ACHN (cell line): Measurements from ENCODE around the gene FXYD2.

ENCODE experiments used
- DNase-seq: peaks from one replicate; pipeline ENCODE4 v3.0.0-alpha.2; 2015
- in situ Hi-C: cut with HindIII; loops from 2 replicates; pipeline ENCODE4 v1.10.0; 2017; ENCODE audit warnings: low sequenced_read_pairs, low pct_ligation_motif_present, low pct_unique_long_range_greater_than_20kb

Gene FXYD2

GRCh38 chr11:117860139-117860538 lies 35.6 kb upstream of the FXYD2 start:
- in situ Hi-C loops, result no loop called here
- no peak for DNase-seq

GRCh38 chr11:117859488-117860112 lies 35.1 kb upstream of the FXYD2 start:
- DNase-seq, result no peak
- in situ Hi-C loops, result no loop called here

GRCh38 chr11:117859061-117859460 lies 34.5 kb upstream of the FXYD2 start:
- no peak for DNase-seq
- in situ Hi-C loops, result no loop called here

GRCh38 chr11:117857734-117858414 lies 33.3 kb upstream of the FXYD2 start:
- in situ Hi-C loops, result no loop called here

GRCh38 chr11:117855912-117856651 lies 31.5 kb upstream of the FXYD2 start:
- in situ Hi-C loops, result no loop called here
- no peak for DNase-seq

More at GRCh38 chr11:117857734-117858414, 33.3 kb upstream of the FXYD2 start:
- DNase-seq, result no peak

GRCh38 chr11:117855186-117855845 lies 30.8 kb upstream of the FXYD2 start:
- in situ Hi-C loops, result no loop called here
- DNase-seq, result no peak

GRCh38 chr11:117852309-117852708 lies 27.8 kb upstream of the FXYD2 start:
- in situ Hi-C loops, result no loop called here
- DNase-seq, result no peak

- in situ Hi-C loops, result no loop called here
- DNase-seq, result no peak
Observed at GRCh38 chr11:117851852-117852251, 27.3 kb upstream of the FXYD2 start.

- DNase-seq, result no peak
- in situ Hi-C loops, result no loop called here
Observed at GRCh38 chr11:117851106-117851505, 26.6 kb upstream of the FXYD2 start.

GRCh38 chr11:117849781-117850414 lies 25.4 kb upstream of the FXYD2 start:
- in situ Hi-C loops, result no loop called here
- DNase-seq, result no peak

GRCh38 chr11:117843666-117844484 lies 19.3 kb upstream of the FXYD2 start:
- peak; percentile 61 for DNase-seq
- in situ Hi-C loops, result no loop called here

- no peak for DNase-seq
- in situ Hi-C loops, result no loop called here
Observed at GRCh38 chr11:117842131-117842941, 17.8 kb upstream of the FXYD2 start.

- no peak for DNase-seq
- in situ Hi-C loops, result no loop called here
Observed at GRCh38 chr11:117841551-117842031, 17.0 kb upstream of the FXYD2 start.

GRCh38 chr11:117840881-117841550 lies 16.5 kb upstream of the FXYD2 start:
- in situ Hi-C loops, result no loop called here

GRCh38 chr11:117839936-117840813 lies 15.6 kb upstream of the FXYD2 start:
- no peak for DNase-seq
- in situ Hi-C loops, result no loop called here

More at GRCh38 chr11:117840881-117841550, 16.5 kb upstream of the FXYD2 start:
- DNase-seq, result no peak
